Hypothalamus (tissue), 51 donors: ENCODE results near the gene LOXL3.

ENCODE experiments used
- DNase-seq, 51 donors: peaks; one replicate each; lab custom pipeline; 2025; lab: John Stamatoyannopoulos, UW

Gene LOXL3

DNA sequence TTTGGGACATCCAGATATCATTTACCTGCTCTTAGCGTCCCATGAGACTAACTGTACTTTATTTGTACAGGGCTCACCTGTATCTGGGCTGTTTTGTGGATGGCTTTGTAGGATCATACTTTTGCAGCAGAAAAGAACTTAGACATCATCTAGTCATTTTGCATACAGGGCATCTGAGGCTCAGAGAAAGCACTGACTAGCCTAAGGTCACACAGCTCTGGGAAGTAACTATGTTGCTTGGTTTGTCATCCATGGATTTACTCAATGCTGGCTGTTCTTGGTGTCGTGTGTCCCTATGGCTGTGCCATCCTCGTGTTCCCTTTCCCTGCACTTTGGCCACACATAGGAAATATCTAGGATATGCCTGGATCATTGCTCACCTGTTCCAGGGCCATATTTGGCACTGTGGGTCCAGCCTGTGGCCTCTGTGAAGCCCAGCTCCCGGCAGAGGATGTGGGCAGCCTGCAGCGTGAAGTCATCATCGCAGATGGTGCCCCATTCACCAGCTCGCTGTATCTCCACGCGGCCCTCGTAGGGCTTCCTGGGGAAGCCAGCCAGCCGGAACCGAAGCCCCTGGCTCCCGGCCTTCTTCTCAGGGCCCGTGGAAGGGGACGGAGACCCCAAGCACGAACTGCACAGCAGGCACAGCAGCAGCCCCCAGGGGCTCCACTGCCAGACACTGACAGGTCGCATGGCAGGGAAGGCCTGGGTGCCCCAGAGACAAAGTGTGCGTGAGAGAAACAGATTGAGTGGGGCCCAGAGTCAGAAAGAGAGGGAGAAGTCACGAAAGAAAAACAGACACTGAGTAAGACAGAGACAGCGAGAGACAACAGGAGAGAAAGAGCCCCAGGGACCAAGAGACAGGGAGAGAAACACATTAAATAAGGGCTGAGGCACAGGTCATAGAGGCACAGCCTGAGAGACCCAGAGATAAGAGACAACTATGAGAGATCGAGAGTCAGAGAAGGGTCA lies 1.5 kb downstream of the LOXL3 start:
- no peak for DNase-seq

DNA sequence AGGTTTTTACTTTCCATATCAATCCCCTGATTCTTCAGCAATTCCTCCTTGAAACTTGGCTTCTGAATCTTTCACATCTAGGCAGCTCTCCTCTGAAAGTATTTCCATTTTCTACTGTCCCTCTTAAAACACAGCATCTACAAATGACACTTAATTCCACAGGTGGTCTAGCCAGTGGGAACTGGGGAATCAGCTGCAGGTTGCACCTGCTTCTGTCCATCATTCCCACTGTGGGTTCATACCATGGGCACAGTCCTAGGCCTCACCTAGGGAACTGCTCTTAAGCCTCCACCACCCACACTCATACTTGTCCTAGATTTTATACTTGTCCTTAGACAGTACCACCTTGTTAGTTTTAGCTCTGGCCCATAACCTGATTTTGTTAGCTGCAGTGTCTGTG lies 2.2 kb downstream of the LOXL3 start:
- DNase-seq, result no peak

GRCh38 chr2:74550231-74550630 lies 3.5 kb downstream of the LOXL3 start:
- no peak for DNase-seq

DNA sequence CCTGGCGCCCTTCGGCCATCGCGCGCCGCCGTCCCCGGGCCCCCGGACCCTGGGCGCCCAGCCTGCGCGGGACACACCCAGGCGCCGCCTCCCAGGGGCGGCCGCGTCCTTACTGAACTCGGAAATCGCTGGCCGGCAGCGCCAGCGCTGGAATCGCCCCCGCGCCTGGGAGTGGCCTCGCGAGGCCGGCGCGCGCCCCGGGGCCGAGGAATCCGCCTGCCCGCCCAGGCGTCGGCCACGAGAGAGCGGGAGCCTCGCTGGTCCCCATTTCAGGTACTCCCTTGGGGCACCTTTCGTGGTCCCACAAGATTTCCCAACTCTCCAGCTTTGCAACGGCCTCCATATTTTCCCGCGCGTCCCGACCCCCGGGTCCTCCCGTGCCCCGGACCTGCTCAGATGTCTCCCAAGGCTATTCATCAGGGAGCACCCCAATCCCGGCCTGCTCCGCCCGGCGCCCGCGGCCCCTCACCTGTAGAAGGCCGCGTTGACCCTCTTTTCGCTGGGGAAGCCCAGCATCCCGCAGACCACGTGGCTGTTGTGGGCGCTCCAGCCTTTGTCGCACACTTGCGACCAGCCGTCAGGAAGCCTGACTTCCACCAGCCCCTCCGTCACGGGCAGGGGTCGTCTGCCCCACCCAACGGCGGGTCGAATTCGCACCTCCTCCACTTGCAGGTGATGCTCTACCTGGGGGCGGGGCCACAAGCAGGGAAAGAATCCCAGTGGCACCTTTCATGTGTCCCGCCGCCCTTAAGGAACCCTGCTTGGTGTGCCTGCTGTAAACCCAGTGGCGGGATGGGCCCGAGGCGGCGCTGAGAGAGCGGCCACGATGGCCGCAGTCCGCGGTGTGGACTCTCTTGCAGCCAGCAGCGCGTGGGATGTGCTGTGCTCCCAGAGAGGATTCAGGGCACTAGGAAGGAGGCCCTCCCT lies 4.6 kb downstream of the LOXL3 start:
- peak in 13 of 51 donors; percentile 5 to 36 (median 22) for DNase-seq

DNA sequence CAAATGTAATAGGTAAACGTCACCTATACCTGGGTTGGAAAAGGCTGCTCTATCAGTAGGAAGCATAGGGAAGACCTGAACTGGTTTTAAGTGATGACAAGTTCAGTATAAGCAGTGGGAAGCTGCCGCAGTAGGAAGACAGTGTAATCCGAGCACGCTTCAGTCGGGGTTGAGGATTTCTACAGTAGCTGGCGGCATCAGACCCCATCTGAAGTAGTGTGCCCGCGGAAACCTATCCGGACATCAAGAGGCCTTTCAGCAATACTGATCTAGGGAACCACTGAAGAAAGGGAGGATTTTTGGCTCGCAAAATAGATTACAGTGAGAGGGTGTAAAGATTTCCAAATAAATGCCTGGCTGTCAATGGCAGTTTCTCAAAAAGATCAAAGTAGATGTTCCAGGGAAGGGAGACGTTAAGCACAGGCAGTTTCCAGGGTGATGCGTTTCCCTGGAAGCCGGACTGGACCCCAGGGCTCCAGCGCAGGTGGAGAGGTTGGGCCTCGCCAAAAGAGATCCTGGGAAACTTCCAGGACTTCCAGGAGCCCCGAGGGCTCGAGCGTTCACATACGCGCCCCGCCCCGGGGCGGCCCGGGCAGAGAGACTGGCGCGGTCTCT lies 5.3 kb downstream of the LOXL3 start:
- no peak for DNase-seq

DNA sequence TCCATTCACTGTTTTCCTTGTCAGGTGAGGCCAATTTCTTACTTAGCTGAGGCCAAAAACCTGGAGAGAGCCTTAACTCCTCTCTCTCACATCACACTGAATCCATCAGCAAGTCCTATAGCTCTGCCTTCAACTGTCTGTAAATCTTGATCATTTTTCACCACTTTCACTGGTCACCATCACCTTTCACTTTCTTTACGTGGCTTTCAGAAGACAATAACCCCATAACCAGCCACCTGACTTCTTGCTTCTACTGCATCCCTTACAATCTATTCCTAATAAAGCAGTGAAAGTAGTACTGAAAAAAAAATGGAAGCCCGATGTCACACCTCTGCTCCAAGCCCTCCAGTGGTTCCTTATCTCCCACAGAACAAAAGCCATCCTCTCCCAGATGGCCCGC lies 7.7 kb downstream of the LOXL3 start:
- no peak for DNase-seq

- no peak for DNase-seq
These were observed 9.1 kb downstream of the LOXL3 start for GRCh38 chr2:74544634-74545033.

DNA sequence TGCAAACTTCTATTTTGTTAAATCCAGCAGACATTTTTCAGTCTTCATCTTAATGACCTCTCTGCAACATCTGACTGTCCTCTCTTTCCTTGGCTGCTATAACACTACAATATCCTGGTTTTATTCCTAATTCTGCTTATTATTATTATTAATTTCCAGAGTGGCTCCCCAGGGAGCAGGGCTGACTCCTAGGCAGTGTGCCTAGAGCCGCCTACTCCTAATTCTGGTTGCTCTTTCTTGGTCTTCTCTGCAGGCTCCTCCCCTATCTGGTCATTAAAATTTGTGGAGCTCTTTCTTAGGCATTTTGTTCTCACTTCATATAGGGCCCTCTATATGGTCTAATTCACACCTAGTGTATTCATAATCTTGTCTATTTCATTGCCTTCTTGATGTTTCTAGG lies 10.8 kb downstream of the LOXL3 start:
- no peak for DNase-seq

GRCh38 chr2:74540291-74540690 lies 13.5 kb downstream of the LOXL3 start:
- DNase-seq, result no peak

DNA sequence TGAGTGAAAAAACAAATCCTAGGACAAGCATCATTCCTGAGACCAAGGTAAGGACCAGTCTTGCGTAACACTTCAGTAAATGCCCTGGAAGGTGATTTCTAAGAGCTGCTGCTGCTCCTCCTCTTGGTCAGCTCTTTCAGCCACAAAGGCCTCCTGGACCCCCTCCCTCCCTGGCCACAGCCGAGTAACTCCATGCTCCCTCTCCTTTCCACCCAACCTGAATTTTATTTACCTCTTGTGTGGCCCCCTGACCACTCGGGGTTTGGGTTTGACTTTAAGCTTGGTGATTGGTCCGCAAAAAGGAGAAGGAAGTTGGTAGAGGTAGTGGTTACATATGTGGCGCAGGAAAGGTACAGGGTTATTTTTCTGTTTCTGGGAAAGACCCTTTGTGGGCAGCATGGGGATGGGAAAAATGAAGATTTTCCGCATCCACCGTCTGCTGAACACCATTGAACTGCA lies 14.8 kb downstream of the LOXL3 start:
- no peak for DNase-seq

- DNase-seq, result no peak
These were observed 16.6 kb downstream of the LOXL3 start for GRCh38 chr2:74537140-74537539.

GRCh38 chr2:74536166-74536950 lies 17.4 kb downstream of the LOXL3 start:
- DNase-seq, result no peak

DNA sequence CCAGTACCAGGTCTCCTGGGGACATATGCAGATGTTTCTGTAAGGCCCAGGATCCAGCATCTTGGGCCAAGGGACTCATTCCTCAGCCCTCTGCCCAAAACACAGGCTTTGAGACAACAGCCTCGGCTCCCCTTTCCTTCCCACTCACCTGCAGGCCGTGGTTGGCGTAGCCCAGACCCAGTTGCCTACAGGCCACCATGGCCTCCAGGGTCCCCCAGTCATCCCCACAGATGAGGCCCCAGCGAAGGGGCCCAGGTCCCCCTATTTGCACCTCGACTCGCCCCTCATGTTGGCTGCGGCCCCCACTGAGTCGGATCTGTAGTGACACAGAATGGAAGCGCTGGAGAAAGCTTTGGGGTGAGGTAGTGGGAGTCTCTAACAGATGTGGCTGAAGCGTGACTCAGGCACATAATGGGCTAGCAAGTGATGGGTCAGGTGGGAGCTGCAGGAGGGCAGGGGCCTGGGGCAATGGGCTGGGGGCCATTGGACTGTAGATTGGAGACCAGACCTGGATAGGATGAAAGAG lies 18.2 kb downstream of the LOXL3 start:
- DNase-seq, result no peak

DNA sequence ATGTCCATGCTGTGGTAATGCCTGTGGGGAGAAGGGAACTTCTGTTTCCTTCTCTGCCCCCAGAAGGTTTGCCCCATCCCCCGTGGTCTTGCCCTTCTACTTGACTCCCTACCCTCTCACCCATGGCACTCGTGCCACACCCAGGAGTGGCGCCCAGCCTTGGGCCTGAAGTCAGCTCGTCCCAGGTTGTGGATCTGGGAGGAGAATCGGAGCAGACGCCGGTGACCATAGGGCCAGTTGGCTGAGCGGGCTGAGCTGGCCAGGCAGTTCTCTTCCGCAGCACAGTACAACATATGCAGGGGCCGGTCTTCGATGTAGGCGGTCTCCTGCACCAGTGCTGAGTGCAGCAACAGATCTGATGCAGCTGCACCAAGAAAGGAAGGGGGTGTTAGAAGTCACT lies 19.3 kb downstream of the LOXL3 start:
- no peak for DNase-seq

- no peak for DNase-seq
These were observed 20.3 kb downstream of the LOXL3 start for GRCh38 chr2:74533464-74533863.

GRCh38 chr2:74532222-74532621 lies 21.5 kb downstream of the LOXL3 start:
- no peak for DNase-seq

GRCh38 chr2:74531666-74532065 lies 22.1 kb downstream of the LOXL3 start:
- no peak for DNase-seq

- DNase-seq, result peak in 26 of 51 donors; percentile 18 to 60 (median 38)
These were observed 23.2 kb downstream of the LOXL3 start for GRCh38 chr2:74530239-74531187.
